Stomach smooth muscle (tissue), 2 donors: Measurements from ENCODE around the gene ADAMTS16.
A peak's percentile ranks its signal among the peaks of the same experiment; 100 is the strongest.

ENCODE experiments used
- H3K27ac ChIP-seq: one replicate; pipeline ENCODE4 v1.7.0; 2013; ENCODE audit warnings: mild to moderate bottlenecking, low read length, inconsistent platforms
- H3K27me3 ChIP-seq, 2 donors: one replicate each; pipeline ENCODE4 v1.7.0; 2013; ENCODE audit warnings: low read length in 2 of 2; ENCODE audit not compliant: insufficient read depth in 2 of 2, control insufficient read depth in 1 of 2
- H3K36me3 ChIP-seq, 2 donors: one replicate each; pipeline ENCODE4 v1.7.0; 2013; ENCODE audit warnings: low read length in 2 of 2; ENCODE audit not compliant: control insufficient read depth in 2 of 2, insufficient read depth in 2 of 2
- H3K4me1 ChIP-seq: one replicate; pipeline ENCODE4 v1.7.0; 2013; ENCODE audit warnings: low read length; ENCODE audit not compliant: control insufficient read depth, insufficient read depth
- H3K4me3 ChIP-seq, 2 donors: one replicate each; pipeline ENCODE4 v1.7.0; 2013; ENCODE audit warnings: low read length in 2 of 2
- H3K9ac ChIP-seq, 2 donors: one replicate each; pipeline ENCODE4 v1.7.0; 2013; ENCODE audit warnings: low read length in 2 of 2, mild to moderate bottlenecking in 1 of 2
- H3K9me3 ChIP-seq, 2 donors: one replicate each; pipeline ENCODE4 v1.7.0; 2013; ENCODE audit warnings: low read length in 2 of 2; ENCODE audit not compliant: control insufficient read depth in 2 of 2
- donor health status: healthy.
- donor health status: Pancreatic carcinoma.

ADAMTS16 gene, protein sequence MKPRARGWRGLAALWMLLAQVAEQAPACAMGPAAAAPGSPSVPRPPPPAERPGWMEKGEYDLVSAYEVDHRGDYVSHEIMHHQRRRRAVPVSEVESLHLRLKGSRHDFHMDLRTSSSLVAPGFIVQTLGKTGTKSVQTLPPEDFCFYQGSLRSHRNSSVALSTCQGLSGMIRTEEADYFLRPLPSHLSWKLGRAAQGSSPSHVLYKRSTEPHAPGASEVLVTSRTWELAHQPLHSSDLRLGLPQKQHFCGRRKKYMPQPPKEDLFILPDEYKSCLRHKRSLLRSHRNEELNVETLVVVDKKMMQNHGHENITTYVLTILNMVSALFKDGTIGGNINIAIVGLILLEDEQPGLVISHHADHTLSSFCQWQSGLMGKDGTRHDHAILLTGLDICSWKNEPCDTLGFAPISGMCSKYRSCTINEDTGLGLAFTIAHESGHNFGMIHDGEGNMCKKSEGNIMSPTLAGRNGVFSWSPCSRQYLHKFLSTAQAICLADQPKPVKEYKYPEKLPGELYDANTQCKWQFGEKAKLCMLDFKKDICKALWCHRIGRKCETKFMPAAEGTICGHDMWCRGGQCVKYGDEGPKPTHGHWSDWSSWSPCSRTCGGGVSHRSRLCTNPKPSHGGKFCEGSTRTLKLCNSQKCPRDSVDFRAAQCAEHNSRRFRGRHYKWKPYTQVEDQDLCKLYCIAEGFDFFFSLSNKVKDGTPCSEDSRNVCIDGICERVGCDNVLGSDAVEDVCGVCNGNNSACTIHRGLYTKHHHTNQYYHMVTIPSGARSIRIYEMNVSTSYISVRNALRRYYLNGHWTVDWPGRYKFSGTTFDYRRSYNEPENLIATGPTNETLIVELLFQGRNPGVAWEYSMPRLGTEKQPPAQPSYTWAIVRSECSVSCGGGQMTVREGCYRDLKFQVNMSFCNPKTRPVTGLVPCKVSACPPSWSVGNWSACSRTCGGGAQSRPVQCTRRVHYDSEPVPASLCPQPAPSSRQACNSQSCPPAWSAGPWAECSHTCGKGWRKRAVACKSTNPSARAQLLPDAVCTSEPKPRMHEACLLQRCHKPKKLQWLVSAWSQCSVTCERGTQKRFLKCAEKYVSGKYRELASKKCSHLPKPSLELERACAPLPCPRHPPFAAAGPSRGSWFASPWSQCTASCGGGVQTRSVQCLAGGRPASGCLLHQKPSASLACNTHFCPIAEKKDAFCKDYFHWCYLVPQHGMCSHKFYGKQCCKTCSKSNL

DNA sequence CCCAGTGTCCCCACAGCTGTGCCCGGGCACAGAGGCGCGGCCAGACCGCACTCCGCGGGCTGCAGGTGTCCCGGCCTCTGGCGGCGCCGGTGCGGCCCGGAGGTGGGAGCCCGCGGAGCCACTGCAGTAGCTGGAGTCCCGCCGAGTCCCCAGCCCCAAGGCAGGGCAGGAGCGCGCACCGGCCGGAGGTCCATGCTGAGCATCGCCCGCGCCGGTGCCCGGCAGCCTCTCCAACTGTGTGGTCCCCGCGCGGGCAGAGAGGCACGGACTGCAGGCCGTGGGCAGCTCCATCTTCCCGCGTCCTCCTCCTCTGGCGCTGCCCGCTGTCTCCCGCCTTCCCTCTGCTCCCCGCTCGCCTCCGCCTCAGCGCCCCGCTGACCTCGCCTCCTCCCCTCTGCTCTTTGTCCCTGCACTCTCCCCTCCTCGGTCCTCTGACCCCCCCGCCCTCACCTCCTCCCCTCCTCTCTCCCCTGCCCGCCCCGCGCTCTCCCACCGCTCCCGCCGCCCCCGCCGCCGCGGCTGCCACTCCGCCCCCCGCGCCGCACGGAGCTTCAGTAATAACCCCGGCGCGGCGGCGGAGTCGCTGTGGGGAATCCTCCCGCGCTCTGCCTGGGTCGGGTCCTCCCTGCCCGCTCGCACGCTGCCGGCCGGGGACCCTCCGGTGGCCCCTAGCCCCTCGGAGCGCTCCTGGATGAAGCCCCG is at the start of gene ADAMTS16:
Gene ADAMTS16 (plus strand): TSS at position 554 of the 702 bp plus-strand sequence. CDS start 138 bp downstream, at position 692.
- Histone ChIP-seq H3K36me3 (no peaks in the 10 kb centered on the region), H3K27ac (no peak within 1 kb of the TSS), H3K4me3 (peak within 1 kb of the TSS; percentile 49 to 64), H3K4me1 (peaks cover 14% of the 10 kb centered on the region), H3K27me3 (peaks cover 10 to 28% of the 10 kb centered on the region in 2 donors), H3K9ac (no peak within 1 kb of the TSS), H3K9me3 (no peaks in the 10 kb centered on the region)

GRCh38 chr5:5092149-5092548 is 48.0 kb upstream of the ADAMTS16 start:
- no peak overlapping the region for H3K9ac ChIP-seq
- no peaks in the 10 kb centered on the region for H3K27me3 ChIP-seq
- no peaks in the 10 kb centered on the region for H3K4me1 ChIP-seq
- no peaks in the 10 kb centered on the region for H3K9me3 ChIP-seq
- no peaks in the 10 kb centered on the region for H3K36me3 ChIP-seq
- no peak overlapping the region for H3K27ac ChIP-seq
- no peak overlapping the region for H3K4me3 ChIP-seq

DNA sequence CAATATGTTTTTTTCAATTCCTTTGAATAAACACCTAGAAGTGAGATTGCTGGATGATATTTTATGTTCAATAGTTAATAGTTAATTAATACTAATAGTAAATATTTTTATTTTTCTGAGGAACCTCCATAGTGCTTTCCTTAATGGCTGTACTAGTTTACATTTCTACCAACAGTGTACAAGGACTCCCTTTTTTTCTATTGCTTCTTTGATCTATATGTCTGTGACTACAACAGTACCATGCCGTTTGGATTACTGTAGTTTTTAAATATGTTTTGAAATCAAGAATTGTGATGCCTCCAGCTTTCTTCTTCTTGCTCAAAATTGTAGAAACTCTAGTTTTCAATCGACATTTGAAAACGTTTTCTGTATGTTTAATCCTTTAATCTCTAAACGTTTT is 39.5 kb upstream of the ADAMTS16 start:
- Histone ChIP-seq H3K9ac (no peak overlapping the region), H3K4me1 (no peaks in the 10 kb centered on the region), H3K36me3 (no peaks in the 10 kb centered on the region), H3K9me3 (no peaks in the 10 kb centered on the region), H3K27me3 (no peaks in the 10 kb centered on the region), H3K27ac (no peak overlapping the region), H3K4me3 (no peak overlapping the region)

DNA sequence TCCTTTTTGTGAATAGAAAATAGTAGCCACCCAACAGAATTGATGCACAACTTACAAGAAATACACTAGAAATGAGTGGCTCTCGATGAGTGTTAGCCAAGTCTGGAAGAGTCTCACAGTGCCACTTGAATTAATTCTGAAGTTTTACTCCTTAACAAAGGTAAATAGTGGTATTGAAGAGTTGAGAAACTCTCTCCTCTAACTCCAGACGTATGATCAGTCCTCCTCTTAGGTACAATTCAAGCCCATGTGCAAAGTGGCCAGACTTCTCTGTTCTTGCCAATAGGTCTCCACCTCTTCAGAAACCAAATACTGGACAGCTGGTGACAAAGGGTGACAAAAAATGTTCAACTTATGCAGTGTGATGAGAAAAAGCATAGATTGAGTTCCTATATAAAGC is 38.5 kb upstream of the ADAMTS16 start:
- no peaks in the 10 kb centered on the region for H3K9me3 ChIP-seq
- H3K4me3 ChIP-seq, result no peak overlapping the region
- H3K27me3 ChIP-seq, result no peaks in the 10 kb centered on the region
- no peak overlapping the region for H3K9ac ChIP-seq
- no peaks in the 10 kb centered on the region for H3K4me1 ChIP-seq
- H3K36me3 ChIP-seq, result no peaks in the 10 kb centered on the region
- H3K27ac ChIP-seq, result no peak overlapping the region

DNA sequence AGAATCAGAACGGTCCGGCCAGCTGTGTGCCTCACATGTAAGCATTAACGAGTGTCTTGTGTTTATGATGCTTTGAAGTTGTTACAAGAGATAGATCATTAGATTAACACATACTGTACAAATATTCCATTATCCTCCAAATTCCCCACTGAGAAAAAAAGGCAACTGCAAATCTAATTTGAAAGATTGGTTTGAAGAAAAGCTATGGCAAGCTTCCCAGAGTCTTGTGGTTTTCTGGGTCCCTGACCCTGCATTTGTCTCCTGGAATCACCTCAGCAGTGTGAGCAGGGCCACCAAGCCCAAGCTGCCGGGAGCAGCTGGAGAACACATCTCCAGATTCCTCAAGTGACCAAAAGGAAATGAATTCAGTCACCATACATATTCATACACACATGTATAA is 36.9 kb upstream of the ADAMTS16 start:
- H3K27me3 ChIP-seq, result no peaks in the 10 kb centered on the region
- no peaks in the 10 kb centered on the region for H3K4me1 ChIP-seq
- H3K36me3 ChIP-seq, result no peaks in the 10 kb centered on the region
- no peaks in the 10 kb centered on the region for H3K9me3 ChIP-seq
- no peak overlapping the region for H3K27ac ChIP-seq
- no peak overlapping the region for H3K9ac ChIP-seq
- H3K4me3 ChIP-seq, result no peak overlapping the region

DNA sequence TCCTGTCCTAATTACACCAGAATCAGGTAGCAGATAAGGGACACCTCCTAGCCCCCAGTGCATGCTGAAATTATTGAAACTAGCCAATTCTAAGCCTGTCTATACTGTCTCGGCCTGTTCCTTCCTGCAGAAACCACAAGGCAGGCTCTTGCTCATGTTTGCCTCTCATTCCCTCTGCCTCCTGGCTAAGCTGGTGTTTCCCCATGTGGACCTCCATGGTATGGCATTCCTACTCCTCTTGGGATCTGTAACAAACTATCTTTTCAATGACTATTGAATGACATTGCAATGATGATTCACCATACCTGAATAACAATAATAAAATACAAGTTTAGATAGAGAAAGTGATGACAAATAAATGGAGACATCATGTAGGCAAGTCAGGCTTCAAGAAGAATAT is 35.6 kb upstream of the ADAMTS16 start:
- Histone ChIP-seq H3K4me3 (no peak overlapping the region), H3K36me3 (no peaks in the 10 kb centered on the region), H3K27ac (no peak overlapping the region), H3K9ac (no peak overlapping the region), H3K9me3 (no peaks in the 10 kb centered on the region), H3K27me3 (no peaks in the 10 kb centered on the region), H3K4me1 (no peaks in the 10 kb centered on the region)

GRCh38 chr5:5105531-5105930 is 34.6 kb upstream of the ADAMTS16 start:
- H3K27ac ChIP-seq, result no peak overlapping the region
- no peaks in the 10 kb centered on the region for H3K36me3 ChIP-seq
- no peaks in the 10 kb centered on the region for H3K27me3 ChIP-seq
- H3K9ac ChIP-seq, result no peak overlapping the region
- H3K9me3 ChIP-seq, result peaks cover 0 to 3% of the 10 kb centered on the region in 2 donors
- no peak overlapping the region for H3K4me3 ChIP-seq
- no peaks in the 10 kb centered on the region for H3K4me1 ChIP-seq

- H3K9ac ChIP-seq, result no peak overlapping the region
- H3K4me3 ChIP-seq, result no peak overlapping the region
- H3K4me1 ChIP-seq, result no peaks in the 10 kb centered on the region
- H3K27me3 ChIP-seq, result peaks cover 0 to 4% of the 10 kb centered on the region in 2 donors
- H3K36me3 ChIP-seq, result no peaks in the 10 kb centered on the region
- peaks cover 0 to 7% of the 10 kb centered on the region in 2 donors for H3K9me3 ChIP-seq
- H3K27ac ChIP-seq, result no peak overlapping the region
Observed at GRCh38 chr5:5116956-5117355, 23.2 kb upstream of the ADAMTS16 start.

- no peak overlapping the region for H3K27ac ChIP-seq
- H3K27me3 ChIP-seq, result peaks cover 0 to 6% of the 10 kb centered on the region in 2 donors
- no peak overlapping the region for H3K4me3 ChIP-seq
- no peak overlapping the region for H3K9ac ChIP-seq
- H3K36me3 ChIP-seq, result no peaks in the 10 kb centered on the region
- peaks cover 0 to 7% of the 10 kb centered on the region in 2 donors for H3K9me3 ChIP-seq
- no peaks in the 10 kb centered on the region for H3K4me1 ChIP-seq
Observed at GRCh38 chr5:5122776-5123175, 17.4 kb upstream of the ADAMTS16 start.

GRCh38 chr5:5124231-5124630 is 15.9 kb upstream of the ADAMTS16 start:
- Histone ChIP-seq H3K9ac (no peak overlapping the region), H3K27ac (no peak overlapping the region), H3K27me3 (peaks cover 0 to 6% of the 10 kb centered on the region in 2 donors), H3K36me3 (no peaks in the 10 kb centered on the region), H3K9me3 (peaks cover 0 to 5% of the 10 kb centered on the region in 2 donors), H3K4me1 (no peaks in the 10 kb centered on the region), H3K4me3 (no peak overlapping the region)
